Activated T-cell treated with anti-CD3 and anti-CD28 coated beads for 24 hours (primary cell): ENCODE results near the gene GRM7.

Experiments
- DNase-seq: peaks from one replicate; pipeline ENCODE4 v3.0.0-alpha.2; 2020; ENCODE audit warnings: low read depth

The GRM7 gene

DNA sequence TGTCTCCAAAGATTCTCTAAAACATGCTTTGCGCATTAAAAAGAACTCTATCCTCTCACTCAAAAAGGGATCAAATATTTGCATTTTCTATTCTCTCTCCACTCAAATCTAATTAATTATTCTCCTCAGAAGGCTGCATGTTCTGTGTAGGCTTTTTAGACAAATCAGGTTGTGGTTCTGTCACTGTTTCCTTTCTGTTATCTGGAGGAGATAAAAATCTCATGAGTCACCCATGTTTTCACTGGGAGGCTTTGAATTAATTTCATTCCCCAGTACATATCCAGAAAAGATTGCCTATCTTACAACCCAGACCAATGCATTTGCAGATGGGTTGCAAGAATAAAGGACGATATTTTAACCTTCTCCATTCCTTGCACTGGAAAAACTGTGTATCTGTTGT is 446.5 kb downstream of the GRM7 start:
- no peak for DNase-seq

DNA sequence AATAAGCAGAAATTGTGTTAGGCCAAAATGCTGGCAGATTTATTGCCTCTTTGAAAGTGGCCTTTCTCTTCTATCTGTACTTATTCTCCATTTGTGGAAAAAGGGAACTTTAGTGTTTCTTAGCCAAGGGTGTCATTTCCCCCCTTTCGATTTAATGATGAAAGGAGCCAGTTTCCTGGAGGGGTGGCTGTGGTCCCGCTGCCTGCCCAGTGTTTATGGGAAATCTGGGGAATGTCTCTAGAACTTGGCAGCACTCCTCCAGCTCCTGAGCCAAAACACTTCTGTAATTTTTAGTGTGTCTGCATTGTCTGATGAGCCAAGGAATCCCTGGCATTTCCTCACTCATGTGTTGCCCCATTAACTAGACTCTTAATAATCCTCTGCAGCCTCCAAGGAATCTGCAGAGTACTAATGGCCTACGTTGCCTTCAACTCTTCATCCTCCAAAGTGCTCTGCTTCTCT is 448.8 kb downstream of the GRM7 start:
- DNase-seq, result no peak

DNA sequence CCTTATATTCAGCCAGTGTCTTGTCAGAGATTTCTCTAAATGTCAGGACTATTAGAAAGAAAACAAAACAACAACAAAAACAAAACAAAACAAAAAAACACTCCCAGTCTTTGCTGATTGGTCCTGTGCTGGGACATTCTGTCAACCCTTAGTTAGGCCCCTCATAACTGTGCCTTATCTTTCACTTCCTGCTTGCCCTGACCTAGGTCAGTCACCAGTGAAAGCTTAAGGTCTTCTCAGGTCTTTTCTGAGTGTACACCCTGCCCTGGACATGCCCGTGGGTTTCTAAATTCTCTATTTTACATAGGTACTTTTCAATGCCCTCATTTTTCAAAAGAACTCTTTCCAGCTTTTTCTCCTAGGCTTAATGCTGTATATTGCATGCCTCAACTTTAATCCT is 454.1 kb downstream of the GRM7 start:
- DNase-seq, result no peak

DNA sequence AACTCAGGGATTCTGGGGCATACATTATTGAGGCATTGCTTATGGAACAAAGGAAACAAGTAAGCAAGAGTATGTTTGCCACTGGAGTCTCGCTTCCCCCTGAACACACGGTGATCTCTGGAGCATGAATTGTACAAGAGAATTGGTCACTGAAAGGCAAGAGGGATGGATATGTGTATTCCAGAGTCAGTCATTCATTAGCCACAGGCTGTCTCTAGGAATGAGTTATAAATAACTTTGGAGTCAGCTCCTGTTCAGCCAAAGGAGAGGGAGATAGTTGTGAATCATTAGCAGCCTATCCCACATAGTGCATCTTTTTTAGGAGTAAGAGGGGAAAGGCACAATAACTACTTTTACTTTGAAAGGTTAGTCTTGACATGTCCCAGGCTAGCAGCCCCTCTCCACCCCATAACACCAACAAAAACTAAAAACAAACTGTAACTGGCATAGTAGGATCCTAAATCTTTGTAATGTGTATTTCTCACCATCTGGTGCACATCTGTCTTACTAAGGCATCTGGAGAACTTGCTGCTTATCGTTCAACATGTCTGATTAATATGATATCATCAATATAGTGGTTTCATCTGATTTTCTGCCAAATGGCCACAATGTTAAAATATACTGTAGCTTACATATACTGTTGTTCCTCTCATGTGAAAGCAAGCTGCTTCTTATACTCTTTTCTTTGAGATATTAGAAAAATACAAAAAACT is 462.2 kb downstream of the GRM7 start:
- no peak for DNase-seq

DNA sequence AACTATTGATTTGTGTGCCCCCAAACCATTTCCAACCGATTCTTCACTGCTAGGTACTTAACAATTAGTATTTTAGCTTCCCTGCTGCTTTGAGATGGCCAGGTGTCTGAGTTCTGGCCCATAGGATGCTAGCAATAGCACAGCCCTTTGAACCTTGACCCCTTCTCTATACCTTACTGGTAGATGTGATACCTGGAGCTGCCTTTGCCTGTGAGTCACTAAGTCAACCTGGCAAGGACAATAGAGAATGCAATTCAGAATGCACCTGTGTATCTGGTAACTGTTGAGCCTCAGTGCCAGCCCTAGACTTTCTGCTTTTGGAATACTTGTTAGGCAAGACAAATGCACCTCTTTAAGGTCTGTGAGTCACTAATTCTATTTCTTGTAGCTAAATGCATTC is 467.4 kb downstream of the GRM7 start:
- no peak for DNase-seq

DNA sequence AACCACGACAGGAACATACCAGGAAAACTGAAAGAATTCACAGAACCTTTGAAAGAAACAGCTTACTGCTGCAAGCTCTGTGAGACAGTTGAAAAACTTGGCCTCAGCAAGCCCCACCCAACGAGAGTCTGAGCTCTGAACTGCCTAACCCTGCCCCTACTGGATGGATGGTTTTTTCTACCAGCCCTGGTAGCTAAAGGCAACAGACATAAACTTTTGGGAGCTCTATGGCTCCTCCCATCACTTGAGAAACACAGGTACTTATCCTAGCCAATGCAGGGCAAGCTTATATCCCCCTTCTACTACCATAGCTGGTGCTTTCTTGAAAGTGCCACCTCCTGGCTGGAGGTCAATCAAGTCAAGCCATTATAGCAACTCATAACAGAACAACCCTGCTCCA is 471.8 kb downstream of the GRM7 start:
- no peak for DNase-seq

DNA sequence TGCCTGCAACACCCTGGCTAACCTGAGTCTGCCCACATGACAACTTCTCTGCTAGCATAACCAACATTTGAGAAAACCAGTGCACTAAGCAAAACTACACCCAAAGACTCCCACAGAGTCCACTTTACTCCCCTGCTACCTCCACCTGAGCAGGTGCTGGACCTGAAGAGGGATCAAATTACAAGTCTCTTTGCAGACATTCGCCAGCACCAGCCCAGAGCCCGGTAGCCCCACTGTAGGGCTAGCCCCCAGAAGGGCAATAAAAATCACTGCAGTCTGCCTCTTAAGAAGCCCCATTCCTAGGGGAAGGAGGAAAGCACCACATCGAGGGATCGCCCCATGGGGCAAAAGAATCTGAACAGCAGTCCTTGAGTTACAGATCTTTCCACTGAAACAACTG is 472.2 kb downstream of the GRM7 start:
- no peak for DNase-seq

DNA sequence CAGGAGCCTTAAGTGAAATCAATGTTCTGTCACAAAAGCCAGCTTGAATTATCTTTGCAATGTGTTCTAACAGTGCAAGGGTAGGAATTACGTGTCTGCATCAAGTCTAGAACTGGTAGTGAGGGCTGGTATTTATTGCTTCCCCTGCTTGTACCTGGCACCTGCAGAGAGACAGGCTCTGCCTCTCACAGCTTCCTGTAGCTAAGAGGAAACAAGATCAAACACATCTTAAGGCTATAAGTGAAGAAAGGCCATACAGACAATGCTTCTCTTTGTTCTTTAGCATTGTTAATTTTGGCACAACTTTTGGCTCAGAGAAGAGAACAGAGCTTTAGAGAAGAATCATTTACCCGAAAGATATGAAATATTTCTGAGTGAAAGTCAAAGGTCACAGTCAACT is 479.9 kb downstream of the GRM7 start:
- DNase-seq, result no peak

DNA sequence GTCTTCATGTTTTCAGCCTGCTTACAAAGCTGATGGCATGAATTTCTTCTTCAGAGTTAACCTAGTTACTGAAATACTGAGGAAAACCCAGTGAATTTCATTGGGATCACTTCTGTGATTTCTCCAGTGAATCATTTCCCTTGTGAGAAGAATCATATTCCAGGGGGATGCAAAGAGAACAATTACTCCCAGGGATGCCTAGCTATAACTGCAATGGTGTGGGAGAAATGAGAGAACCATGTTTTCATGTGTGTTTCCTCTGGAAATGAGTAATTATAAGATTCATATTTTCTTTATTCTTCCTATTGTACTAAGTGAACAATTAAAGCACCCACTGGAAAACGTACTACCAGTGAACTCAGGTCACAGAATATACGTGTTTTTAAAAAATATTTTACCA is 485.4 kb downstream of the GRM7 start:
- no peak for DNase-seq

DNA sequence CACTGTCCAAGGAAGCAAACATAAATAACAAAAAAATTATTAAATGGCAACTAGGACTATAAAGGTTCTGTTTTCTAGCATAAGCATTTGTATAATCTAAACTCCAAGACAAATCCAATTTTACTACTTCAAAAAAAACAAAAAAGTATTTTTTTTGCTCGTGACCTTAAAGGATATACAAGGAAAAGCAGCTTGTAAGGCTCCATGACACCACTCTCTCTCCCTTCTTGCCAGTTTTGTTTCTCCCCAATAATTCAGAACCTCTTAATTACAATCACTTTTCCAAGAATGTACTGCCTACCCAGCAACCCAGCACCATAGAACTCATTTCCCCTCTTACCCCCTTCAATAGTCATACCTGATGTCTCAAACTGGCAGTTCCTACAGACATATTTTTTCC is 496.2 kb downstream of the GRM7 start:
- no peak for DNase-seq

DNA sequence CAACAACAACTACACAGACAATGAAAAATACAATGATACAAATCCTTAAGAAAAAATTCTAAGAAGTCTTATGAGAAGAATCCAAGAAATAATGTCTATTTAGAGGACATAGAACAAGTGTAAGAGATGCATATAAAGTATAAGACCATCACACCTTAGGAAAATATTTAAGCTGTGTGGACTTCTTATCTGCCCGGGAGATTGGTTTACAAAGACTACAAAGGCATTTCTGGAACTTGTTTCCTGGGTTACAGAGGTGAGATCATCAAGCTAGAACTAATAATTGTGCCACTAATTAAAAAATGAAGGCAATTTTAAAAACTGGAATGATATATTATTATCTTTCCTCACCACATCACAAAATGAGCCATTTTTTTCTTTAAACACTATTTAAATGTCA is 507.1 kb downstream of the GRM7 start:
- no peak for DNase-seq

DNA sequence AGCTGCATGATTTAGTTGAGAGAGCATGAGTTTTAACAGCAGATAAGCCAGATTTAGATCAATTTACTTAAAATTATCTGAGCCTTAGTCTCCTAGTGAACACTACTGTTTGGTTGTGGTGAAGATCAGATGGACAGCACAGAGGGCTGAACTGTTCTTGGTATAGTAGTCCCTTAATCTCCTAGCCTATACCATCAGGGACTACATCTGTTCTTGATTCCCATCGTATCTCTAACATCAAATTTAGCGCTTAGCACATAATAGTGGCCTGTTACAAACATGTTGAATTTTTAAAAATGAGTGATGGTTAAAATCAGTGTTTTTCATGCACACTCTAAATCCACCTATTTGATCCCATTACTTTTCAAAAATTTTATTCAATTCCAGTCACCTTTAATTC is 507.7 kb downstream of the GRM7 start:
- no peak for DNase-seq

DNA sequence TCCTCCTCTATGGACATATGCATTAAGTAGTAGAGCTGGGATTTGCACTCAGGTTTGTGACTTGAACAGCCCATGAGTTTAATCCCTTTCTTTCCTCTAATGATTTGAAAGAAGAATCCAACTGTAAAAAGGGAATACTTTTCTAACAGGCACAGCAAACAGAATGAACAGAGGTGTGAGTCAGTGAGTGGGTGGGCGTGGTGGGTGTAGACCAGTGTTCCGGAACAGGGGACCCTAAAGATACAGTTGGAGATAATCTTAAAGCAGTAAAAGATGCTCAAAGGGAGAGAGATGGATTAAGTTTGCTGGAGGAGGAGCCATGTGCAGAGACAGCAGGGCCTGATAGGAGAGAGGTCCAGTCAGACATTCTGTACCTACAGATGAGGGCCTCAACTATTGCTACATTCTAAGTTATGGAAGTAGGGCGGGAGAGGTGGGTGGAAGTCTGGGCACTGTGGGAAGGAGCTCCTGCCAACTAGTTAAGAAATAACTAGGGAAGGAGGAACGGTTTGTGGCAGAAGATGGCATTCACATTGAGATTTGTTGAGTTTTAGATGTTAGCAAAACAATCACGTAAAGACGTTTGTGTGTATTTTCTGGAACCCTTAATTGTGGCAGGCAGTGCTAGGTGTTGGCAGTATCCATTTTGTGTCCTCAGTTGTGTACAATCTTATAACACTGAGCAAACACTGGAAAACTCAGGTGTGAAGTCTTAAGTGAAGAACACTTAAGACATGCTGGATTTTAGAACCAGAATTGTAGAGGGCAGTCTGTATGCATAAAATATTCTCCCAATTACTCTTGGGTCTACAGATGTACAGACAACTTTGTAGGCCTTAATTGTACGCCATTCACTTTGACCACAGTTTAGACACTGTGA is 511.0 kb downstream of the GRM7 start:
- DNase-seq, result no peak

DNA sequence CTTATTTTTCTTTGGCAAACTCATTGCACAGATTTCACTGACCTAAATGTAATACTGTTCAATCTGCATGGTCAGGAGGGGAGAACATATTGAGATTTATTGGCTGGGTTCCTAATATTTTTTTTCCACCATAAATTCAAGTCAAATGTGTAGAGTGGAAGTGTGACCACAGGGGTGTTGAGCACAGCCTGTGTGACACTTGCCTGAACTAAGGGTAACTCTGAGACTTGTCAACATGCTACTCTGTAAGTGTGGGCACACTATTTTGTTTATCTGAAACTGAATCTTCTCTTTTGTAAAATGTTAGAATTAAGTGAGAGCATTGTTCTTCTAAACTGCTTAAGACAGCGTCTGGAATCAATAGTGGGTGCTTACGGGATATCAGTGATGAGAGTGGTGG is 516.2 kb downstream of the GRM7 start:
- no peak for DNase-seq

DNA sequence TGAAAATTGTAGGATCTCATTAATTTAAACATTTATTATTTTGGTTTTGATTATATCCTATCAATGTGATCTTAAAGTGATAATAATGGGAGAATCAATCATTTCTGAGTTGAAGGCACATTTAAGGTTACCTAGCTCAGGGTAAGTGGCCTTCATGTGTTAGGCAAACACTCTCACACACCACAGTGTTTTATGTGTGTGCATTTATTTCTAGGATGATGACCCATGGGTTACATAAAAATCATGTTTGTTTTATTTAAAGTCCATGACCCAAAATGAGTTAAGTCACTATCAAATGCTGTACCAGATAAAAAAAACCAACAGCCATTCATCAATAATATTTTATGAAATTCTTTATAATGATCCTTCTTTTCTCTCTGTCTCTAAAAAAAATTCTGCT is 520.8 kb downstream of the GRM7 start:
- DNase-seq, result no peak

DNA sequence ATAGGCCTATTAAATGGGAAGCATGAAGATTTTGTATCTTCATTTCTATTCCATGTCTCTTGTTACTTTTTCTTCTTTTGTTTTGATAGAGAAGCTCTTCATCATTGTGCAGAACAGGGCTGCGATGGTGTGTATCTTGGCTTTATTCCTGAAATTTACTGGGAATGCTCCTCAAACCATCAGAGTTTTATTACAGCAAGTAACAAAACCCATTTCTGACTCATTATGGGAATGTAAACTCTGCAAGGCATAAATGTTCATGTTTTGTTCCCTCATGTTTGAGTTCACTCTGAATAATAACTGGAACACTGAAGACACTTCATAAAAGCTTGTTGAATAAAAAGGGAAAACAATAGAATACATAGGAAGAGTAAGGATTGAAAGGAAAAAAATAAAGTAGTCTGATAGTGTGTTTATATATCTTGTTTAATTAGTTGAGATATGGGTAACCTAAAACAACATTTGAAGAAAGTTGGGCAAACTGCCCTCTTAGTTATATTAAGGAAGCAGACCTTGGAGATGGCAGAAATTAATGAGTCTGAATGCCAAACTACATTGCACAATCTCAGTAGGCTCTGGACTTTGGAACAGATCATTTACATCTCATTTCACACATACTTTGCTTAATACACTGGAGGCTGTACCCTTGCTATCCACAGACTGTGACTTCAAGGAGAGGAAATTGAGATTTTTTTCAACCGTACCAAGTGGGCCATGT is 521.5 kb downstream of the GRM7 start:
- no peak for DNase-seq

DNA sequence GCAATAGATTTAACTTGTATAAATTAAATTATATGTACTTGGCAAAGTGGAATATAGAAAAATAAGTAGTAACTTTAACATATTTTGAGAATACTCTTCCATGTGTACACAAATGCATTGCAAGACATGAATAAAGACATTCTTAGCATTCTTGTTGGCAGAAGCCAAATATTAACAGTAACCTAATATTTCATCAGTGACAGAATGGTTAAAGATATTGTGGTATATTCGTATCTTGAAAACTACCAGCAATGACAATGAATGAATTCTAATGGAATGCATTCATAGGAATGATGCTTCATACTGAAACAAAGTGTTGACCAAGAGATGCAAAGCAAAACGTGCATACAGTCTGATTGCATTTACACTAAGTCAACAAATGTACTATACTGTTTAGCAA is 524.7 kb downstream of the GRM7 start:
- DNase-seq, result no peak

DNA sequence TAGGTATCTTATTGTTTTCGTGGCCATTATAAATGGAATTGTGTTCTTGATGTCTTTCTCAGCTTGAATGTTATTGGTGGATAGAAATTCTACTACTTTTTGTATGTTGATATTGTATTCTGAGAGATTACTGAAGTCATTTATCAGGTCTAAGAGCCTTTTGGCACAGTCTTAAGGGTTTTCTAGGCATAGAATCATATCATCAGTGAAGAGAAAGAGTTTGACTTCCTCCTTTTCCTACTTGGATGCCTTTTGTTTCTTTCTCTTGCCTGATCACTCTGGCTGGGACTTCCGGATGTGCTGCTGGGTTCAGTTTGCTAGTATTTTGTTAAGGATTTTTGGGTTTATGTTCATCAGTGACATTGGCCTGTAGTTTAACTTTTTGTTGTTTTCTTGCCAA is 527.1 kb downstream of the GRM7 start:
- no peak for DNase-seq

DNA sequence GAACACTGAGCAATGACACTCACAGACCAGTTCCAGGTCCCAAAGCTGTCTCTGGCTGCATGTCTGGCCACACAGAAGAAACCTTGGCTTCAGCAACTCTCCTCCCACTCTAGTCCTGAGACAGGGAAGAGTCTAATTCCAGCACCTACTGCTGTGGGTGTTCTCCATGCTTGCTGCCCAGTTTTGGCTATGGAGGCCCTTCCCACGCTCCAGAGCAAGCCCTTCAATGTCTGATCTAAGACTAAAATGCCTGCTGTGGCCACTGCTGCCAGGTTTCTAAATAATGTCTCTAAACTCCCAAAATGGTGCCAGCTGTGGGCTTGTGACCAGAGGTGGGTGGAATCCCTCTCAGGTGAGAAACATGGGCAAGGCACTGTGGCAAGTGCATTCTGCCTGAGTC is 531.3 kb downstream of the GRM7 start:
- DNase-seq, result no peak

DNA sequence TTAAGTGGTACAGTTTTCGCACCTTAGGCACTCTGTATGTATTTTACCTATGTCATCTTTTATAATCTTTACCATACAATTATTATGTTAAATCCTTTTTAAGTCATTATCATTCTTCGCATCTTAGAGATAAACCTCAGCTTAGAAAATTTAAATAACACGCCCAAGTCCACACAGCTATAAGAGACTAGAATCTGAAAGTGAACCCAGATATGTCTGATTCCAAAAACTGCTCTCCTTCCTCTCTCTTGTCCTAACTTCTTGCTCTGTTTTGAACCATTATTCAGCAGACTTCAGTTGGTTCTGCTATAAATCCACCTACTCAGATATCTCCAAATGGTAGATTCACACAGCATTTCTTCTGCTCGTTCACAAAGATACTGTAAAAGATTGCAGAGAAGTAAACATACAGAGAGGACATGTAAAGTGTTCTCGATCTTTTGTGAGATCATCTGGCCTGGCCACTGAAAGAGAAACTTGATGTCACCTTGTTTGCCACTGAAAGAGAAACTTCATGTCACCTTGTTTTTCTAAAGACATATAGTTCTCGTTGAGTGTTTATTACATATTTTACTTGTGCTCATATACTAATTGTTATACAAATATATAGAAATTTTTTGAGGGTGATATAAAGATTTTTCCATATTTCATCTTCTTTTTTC is 533.2 kb downstream of the GRM7 start:
- no peak for DNase-seq

DNA sequence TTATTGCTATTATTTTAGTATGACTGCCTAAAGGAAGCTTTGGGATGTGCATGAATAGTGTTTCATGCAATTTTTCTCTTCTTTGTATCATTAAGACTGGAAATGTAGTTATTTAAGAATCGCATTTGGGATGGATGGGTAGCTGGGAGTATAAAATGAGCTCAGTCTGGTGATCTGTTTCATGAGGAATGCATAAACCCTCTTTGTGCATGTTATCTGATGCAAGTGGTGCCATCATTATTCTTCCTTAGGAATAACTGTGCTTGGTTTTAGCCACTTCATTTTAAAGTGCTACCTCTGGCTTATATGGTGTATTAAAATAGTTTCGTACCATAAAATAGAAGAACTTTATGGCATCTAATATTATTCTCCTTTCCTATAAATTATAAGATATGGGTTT is 535.6 kb downstream of the GRM7 start:
- no peak for DNase-seq

DNA sequence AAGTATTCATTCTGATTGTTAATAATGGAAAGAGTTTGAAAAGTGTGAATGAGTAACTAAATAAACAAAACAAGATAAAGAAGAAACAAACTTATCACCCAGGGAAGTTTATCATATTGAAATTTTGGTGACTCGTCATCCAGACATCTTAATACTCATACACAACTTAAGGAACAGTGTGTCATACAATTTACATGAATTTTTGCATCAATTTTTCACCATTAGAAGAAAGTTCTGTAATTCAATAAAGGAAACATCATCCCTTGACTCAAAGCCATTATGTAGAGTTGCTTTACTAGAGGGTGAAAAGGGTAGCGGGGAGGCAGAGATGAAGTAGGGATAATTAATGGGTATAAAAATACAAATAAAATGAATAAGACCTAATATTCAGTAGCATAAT is 536.2 kb downstream of the GRM7 start:
- DNase-seq, result no peak
